K562 (cell line): ENCODE measurements around the gene CDS2. TPM values are rescaled to one million over a fixed set of nuclear protein-coding genes. Genes with fewer than 3 reads are reported as not detected.

Experiments
- AFF4 ChIP-seq: sonication (generic); formaldehyde crosslinking; IDR thresholded peaks from 2 replicates; pipeline ENCODE4 v1.8.0; 2023; ENCODE audit warnings: mild to moderate bottlenecking, missing genetic modification reagents
- CTBP1 ChIP-seq: fragments of 450-650 bp; IDR thresholded peaks from 2 replicates; pipeline ENCODE4 v1.6.1; 2016; ENCODE audit warnings: borderline replicate concordance
- GTF2B ChIP-seq: IDR thresholded peaks from 2 replicates; pipeline ENCODE4 v1.6.1; 2011; ENCODE audit not compliant: insufficient read length; ENCODE audit errors: extremely low read depth
- HLTF ChIP-seq: fragments of 450-650 bp; IDR thresholded peaks from 2 replicates; pipeline ENCODE4 v1.6.1; 2016
- HNRNPUL1 ChIP-seq: fragments of 200-400 bp; formaldehyde crosslinking; IDR thresholded peaks from 2 replicates; pipeline ENCODE4 v1.6.1; 2017; ENCODE audit warnings: low read length
- MEF2A ChIP-seq: IDR thresholded peaks from 2 replicates; pipeline ENCODE4 v1.6.1; 2011; ENCODE audit warnings: low read depth, mild to moderate bottlenecking, low read length, moderate library complexity; ENCODE audit not compliant: control insufficient read depth
- ZBTB5 ChIP-seq: fragments of 450-650 bp; IDR thresholded peaks from 2 replicates; pipeline ENCODE4 v1.6.1; 2017; ENCODE audit warnings: antibody characterized with exemption
- ZKSCAN3 ChIP-seq: fragments of 250-450 bp; sonication (Bioruptor Pico); IDR thresholded peaks from 2 replicates; pipeline ENCODE4 v1.4.0; 2020
- ZNF507 ChIP-seq: conservative IDR thresholded peaks from 2 replicates; pipeline ENCODE4 v1.6.1; 2017; ENCODE audit warnings: missing genetic modification characterization, missing compliant biosample characterization
- polyA plus RNA-seq, 8 experiments: library from polyadenylated mRNA; depleted of rRNA in 4 of 8; stranded (reverse) in 5 of 8; unstranded in 3 of 8; fragments of >200 nt; fragmentation: Nextera tagmentation in 2 of 8; fragmentation: Illumina TruSeq in 1 of 8; extraction: Ambion mirVana in 2 of 8; extraction: Trizol in 1 of 8; gene quantifications; 2 replicates each; pipeline versions ENCODE4 v1.2.1 to v1.2.3, GENCODE V29; 2011 to 2014; ENCODE audit warnings: inconsistent platforms in 1 of 8, missing spikeins in 1 of 8
- total RNA-seq, 7 experiments: library from RNA; depleted of rRNA in 6 of 7; stranded (reverse); fragments of >200 nt in 6 of 7; fragmentation: Illumina TruSeq in 2 of 7; extraction: Trizol in 2 of 7; gene quantifications; 2 replicates each; pipeline versions ENCODE4 v1.2.1 to v1.2.3, GENCODE V29; 2011 to 2021; ENCODE audit warnings: low replicate concordance in 1 of 7

Gene CDS2
- total and polyA plus RNA-seq, 9 of the 15 experiments (the other 6 are each of a cell fraction or from before 2014, with no cell fraction given): 6.4 to 46.4 (median 12.2) TPM

- no peak for TF ChIP-seq GTF2B
- TF ChIP-seq ZBTB5: no peak
- TF ChIP-seq MEF2A: no peak
- TF ChIP-seq CTBP1: peak; percentile 70
- peak; percentile 62 for TF ChIP-seq AFF4 (CRISPR knock-in tag)
- no peak for TF ChIP-seq ZKSCAN3 (CRISPR knock-in tag)
- TF ChIP-seq ZNF507 (tag): no peak
- TF ChIP-seq HLTF: no peak
- TF ChIP-seq HNRNPUL1: no peak
- TF ChIP-seq, all 486 proteins: peak for 75
Measured at GRCh38 chr20:5126512-5127203, at the start of gene CDS2 (continued).
